ENCODE data around the gene CDH5. TPM values are rescaled to one million over a fixed set of nuclear protein-coding genes. Genes with fewer than 3 reads are reported as not detected.

CDH5 gene
- total and polyA plus RNA-seq, 2 of the 8 experiments (the other 6 are each of a cell fraction or from before 2014, with no cell fraction given), result 0.32 TPM

DNA sequence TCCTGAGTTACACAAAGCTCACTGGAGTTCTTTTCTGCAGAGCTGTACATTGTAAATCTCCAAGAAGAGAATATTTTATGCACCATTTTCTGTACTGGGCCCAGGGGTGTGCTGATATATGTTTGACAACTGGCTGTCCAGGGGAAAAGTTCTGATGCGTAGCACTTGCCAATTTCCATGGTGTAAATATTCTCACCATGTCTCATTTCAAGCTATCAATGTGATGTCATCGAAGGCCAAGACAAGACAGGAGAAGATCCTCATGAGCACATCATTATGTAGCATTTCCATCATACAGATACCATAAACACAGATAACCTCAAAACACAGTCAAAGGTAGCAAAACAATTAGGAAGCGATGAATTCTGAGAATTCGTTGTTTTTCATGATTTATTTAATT is 18.9 kb downstream of the CDH5 start (continued):
- TF ChIP-seq POLR2AphosphoS5 (IDR thresholded peaks at IDR 0.05; ENCODE audit: low read depth, low read length) (no peak), MAFK (IDR thresholded peaks at IDR 0.05; ENCODE audit: low read depth, low read length) (no peak), JUN (IDR thresholded peaks at IDR 0.05; ENCODE audit: low read depth, low read length) (no peak)
